Mesothelial cell of epicardium (in vitro differentiated cells): Measurements from ENCODE around the gene COMMD3. TPM values are rescaled to one million over a fixed set of nuclear protein-coding genes. Genes with fewer than 3 reads are reported as not detected.
A peak's percentile ranks its signal among the peaks of the same experiment; 100 is the strongest.

Experiments used
- DNase-seq, 2 experiments: peaks; one replicate each; pipeline ENCODE4 v3.0.0; 2021; ENCODE audit warnings: low spot score in 2 of 2; ENCODE audit not compliant: unreplicated experiment in 2 of 2
- H3K27ac Mint-ChIP-seq: 2 replicates; pipeline ENCODE4 v1.8.0; 2021; ENCODE audit warnings: mixed read lengths
- H3K27me3 Mint-ChIP-seq: 2 replicates; pipeline ENCODE4 v1.8.0; 2021; ENCODE audit warnings: low read depth, mixed read lengths
- H3K36me3 Mint-ChIP-seq: 2 replicates; pipeline ENCODE4 v1.8.0; 2021; ENCODE audit warnings: mixed read lengths
- H3K4me1 Mint-ChIP-seq: 2 replicates; pipeline ENCODE4 v1.8.0; 2021; ENCODE audit warnings: mixed read lengths
- H3K4me3 Mint-ChIP-seq: 2 replicates; pipeline ENCODE4 v1.8.0; 2021; ENCODE audit warnings: mild to moderate bottlenecking, moderate library complexity, mixed read lengths
- H3K9me3 Mint-ChIP-seq: 2 replicates; pipeline ENCODE4 v1.8.0; 2021; ENCODE audit warnings: mixed read lengths
- total RNA-seq: library from RNA; stranded (reverse); gene quantifications from 3 replicates; pipeline ENCODE4 v1.2.1, GENCODE V29; 2021
- TF ChIP-seq, protein P1 (sequence below): fragments of 200-600 bp; sonication (generic); IDR thresholded peaks from one replicate; pipeline ENCODE4 v1.5.0; 2021; ENCODE audit warnings: antibody characterized with exemption; ENCODE audit not compliant: unreplicated experiment

The COMMD3 gene
- total RNA-seq, 1 donor from 2014 or later = 57.3 TPM

DNA sequence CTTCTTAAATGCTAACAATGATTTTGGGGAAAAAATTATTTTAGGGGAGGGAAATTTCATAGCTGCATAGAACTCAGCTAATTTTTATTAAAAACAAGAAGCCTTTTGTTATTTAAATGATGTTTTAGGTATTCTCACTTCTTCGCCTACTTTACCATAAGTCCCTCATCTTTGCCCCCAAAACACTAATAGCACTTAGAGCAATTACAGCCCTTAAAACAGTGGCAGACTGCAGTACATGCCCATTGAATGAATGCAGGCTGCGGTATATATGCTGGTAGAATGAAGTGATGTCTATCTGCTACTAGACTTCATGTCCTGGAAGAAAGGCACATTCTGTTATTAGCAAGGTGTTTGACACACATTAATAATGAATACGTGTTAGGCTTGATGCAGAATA, 26.2 kb downstream of the COMMD3 start:
- Mint-ChIP-seq H3K27ac (no peak overlapping the region), H3K36me3 (peaks cover under 1% of the 10 kb centered on the region), H3K4me3 (no peak overlapping the region), H3K27me3 (peaks cover 90% of the 10 kb centered on the region), H3K4me1 (peaks cover 11% of the 10 kb centered on the region), H3K9me3 (no peaks in the 10 kb centered on the region)
- no peak for DNase-seq
- TF ChIP-seq, protein P1, sequence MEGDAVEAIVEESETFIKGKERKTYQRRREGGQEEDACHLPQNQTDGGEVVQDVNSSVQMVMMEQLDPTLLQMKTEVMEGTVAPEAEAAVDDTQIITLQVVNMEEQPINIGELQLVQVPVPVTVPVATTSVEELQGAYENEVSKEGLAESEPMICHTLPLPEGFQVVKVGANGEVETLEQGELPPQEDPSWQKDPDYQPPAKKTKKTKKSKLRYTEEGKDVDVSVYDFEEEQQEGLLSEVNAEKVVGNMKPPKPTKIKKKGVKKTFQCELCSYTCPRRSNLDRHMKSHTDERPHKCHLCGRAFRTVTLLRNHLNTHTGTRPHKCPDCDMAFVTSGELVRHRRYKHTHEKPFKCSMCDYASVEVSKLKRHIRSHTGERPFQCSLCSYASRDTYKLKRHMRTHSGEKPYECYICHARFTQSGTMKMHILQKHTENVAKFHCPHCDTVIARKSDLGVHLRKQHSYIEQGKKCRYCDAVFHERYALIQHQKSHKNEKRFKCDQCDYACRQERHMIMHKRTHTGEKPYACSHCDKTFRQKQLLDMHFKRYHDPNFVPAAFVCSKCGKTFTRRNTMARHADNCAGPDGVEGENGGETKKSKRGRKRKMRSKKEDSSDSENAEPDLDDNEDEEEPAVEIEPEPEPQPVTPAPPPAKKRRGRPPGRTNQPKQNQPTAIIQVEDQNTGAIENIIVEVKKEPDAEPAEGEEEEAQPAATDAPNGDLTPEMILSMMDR = no peak

DNA sequence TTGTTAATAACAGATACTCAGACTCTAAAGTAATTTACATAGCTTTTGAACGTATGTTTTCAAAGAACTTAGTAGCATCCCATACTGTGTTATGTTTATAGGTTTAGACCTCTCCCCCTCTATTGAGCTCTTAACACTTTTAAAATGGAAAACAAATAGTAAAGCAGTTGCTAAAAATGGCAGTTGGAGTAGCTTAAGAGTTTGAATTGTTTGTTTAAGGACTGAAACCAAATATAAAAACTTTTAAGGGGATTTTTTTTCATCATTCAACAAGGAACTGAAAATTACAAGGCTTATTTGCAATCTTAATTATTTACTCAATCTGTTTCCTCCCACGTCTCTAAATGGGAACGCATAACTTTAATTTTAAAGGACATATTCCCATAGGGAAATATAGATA, 27.5 kb downstream of the COMMD3 start:
- DNase-seq = no peak
- Mint-ChIP-seq H3K9me3 (no peaks in the 10 kb centered on the region), H3K27ac (no peak overlapping the region), H3K4me3 (no peak overlapping the region), H3K36me3 (no peaks in the 10 kb centered on the region), H3K27me3 (peaks cover 90% of the 10 kb centered on the region), H3K4me1 (peaks cover 10% of the 10 kb centered on the region)
- TF ChIP-seq, protein P1 = no peak

DNA sequence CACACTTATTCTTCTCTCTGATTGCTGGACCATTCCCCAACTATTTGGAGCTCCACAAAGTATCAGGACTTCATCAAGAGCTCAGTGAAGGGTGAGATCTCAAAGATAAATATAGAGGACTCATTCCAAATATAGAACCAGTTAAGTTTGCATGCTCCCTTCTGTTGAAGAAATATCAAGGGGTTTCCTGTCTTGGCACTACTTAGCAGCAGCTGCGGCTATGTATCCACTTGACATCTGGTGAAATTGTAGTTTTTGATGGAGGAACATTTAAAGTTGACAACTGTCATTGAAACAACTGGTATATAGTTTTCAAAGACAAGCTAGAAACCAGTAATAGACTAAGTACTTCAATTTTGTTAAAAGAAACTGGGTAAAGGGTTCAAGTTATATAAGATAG, 28.1 kb downstream of the COMMD3 start:
- Mint-ChIP-seq H3K27ac (no peak overlapping the region), H3K9me3 (no peaks in the 10 kb centered on the region), H3K36me3 (no peaks in the 10 kb centered on the region), H3K27me3 (peaks cover 87% of the 10 kb centered on the region), H3K4me1 (peaks cover 10% of the 10 kb centered on the region), H3K4me3 (no peak overlapping the region)
- DNase-seq = no peak
- TF ChIP-seq, protein P1 = no peak

DNA sequence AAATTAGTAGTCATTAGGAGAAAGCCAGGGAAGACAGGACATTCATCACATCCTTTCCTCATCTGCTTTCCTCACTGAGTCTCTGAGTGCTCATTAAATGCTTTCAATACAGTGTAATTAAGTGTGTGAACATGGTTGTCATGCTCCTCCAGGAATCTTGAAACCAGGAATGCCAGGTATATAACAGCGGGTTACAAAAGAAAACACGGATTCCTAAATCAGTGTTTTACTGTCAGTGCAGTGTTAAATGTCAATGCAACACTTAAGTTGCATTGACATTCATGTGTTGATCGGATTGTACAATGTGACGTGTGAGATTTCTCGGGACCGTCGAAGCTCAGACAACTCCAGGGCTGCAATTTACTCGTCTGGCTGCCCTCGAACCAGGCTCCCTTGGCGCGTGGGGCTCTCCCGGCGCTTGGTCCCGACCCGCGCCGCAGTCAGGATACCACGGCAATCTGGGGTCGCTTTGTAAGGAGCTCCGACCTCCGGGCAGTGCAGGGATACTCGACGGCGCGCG, 28.7 kb downstream of the COMMD3 start:
- Mint-ChIP-seq H3K9me3 (no peaks in the 10 kb centered on the region), H3K27ac (no peak overlapping the region), H3K27me3 (peaks cover 83% of the 10 kb centered on the region), H3K36me3 (no peaks in the 10 kb centered on the region), H3K4me3 (peak overlapping the region; percentile 52), H3K4me1 (peaks cover 7% of the 10 kb centered on the region)
- TF ChIP-seq, protein P1 = no peak
- no peak for DNase-seq

DNA sequence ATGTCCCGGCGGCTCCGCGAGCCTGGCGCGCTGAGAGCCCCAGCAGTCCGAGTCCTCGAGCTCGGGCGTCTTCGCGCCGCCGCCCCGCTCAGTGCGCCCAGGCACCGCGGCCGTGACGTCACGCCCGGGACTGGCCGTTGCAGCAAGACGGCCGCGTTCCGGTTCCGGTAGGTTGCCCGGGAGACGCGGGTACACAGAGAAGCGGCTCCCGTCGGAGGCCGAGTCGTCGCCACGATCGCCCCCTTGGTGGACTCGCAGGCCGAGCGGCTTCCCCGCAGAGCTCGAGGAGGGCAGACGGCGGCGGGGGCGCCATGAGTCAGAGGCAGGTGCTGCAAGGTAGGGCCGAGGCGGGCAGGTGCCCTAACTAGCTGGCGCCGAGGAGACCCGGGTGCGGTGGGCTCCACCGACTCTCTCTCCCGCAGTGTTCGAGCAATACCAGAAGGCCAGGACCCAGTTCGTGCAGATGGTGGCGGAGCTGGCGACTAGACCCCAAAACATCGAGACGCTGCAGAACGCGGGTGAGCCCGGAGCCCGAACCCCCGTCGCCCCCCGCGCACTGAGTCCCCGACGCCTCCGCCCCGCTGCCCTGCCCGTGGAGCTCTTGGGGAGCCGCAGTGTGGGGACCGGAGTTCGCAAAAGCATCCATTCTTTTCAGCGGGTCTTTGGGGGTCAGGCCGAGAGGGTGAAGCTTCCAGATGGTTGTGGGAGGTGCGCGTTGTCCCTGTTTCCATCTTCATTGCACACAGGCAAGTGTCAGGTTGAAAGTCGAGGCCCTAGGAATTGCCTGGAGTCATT, 29.3 kb downstream of the COMMD3 start, which contains the start of gene SPAG6:
Gene SPAG6 (plus strand): TSS at position 196 of the 795 bp plus-strand sequence. CDS start 116 bp downstream, at position 312.
- H3K27ac Mint-ChIP-seq = no peak within 1 kb of the TSS
- peak; percentile 41 to 53 for DNase-seq

More for the DNA sequence above, 29.3 kb downstream of the COMMD3 start, which contains the start of gene SPAG6:
- Mint-ChIP-seq H3K4me3 (peak within 1 kb of the TSS; percentile 52), H3K36me3 (no peaks in the 10 kb centered on the region), H3K9me3 (no peaks in the 10 kb centered on the region), H3K4me1 (peaks cover 4% of the 10 kb centered on the region), H3K27me3 (peaks cover 78% of the 10 kb centered on the region)
- TF ChIP-seq, protein P1 = no peak
